Kidney (tissue), 14 donors: ENCODE data around the gene HOXA9. TPM values are rescaled to one million over a fixed set of nuclear protein-coding genes. Genes with fewer than 3 reads are reported as not detected.

ENCODE experiments used
- DNase-seq, 5 donors: peaks; one replicate each; pipeline ENCODE4 v3.0.0-alpha.2; 2013 to 2020
- FAIRE-seq: peaks from 2 replicates; lab custom pipeline; 2012; peaks lifted over from hg19 to GRCh38; lab: Jason Lieb, UNC
- H3K27ac ChIP-seq, 2 donors: one replicate each; pipeline ENCODE4 v1.7.0; 2013; ENCODE audit warnings: low read depth in 2 of 2, low read length in 2 of 2, inconsistent platforms in 1 of 2
- H3K27me3 ChIP-seq: one replicate; pipeline ENCODE4 v1.7.1; 2013; ENCODE audit warnings: low read length, inconsistent platforms; ENCODE audit not compliant: control insufficient read depth, insufficient read depth
- H3K36me3 ChIP-seq, 3 donors: one replicate each; pipeline versions ENCODE4 v1.7.0 to v1.7.1; 2013; ENCODE audit warnings: low read length in 3 of 3, control low read depth in 1 of 3, inconsistent platforms in 1 of 3; ENCODE audit not compliant: insufficient read depth in 3 of 3, control insufficient read depth in 2 of 3
- H3K4me1 ChIP-seq, 3 donors: one replicate each; pipeline versions ENCODE4 v1.7.0 to v1.7.1; 2013; ENCODE audit warnings: low read length in 3 of 3, inconsistent platforms in 1 of 3, low read depth in 1 of 3; ENCODE audit not compliant: control insufficient read depth in 2 of 3, insufficient read depth in 2 of 3
- H3K4me3 ChIP-seq, 3 donors: one replicate each; pipeline versions ENCODE4 v1.7.0 to v1.8.1; 2013; ENCODE audit warnings: low read length in 3 of 3, control low read depth in 1 of 3, inconsistent platforms in 1 of 3
- H3K9ac ChIP-seq, 3 donors: one replicate each; pipeline versions ENCODE4 v1.7.0 to v1.7.1; 2013; ENCODE audit warnings: low read length in 3 of 3, control low read depth in 1 of 3, inconsistent platforms in 1 of 3
- H3K9me3 ChIP-seq, 3 donors: one replicate each; pipeline versions ENCODE4 v1.7.0 to v1.7.1; 2013; ENCODE audit warnings: low read length in 3 of 3, control low read depth in 1 of 3, inconsistent platforms in 1 of 3; ENCODE audit not compliant: control insufficient read depth in 2 of 3, insufficient read depth in 1 of 3
- intact Hi-C: fragments of 100-400 bp; cut with DNase I; formaldehyde crosslinking; loops from one replicate; pipeline ENCODE4 v1.11.1; 2022
- polyA plus RNA-seq: library from polyadenylated mRNA; stranded (reverse); fragments of 350-450 nt; fragmentation: Illumina TruSeq; extraction: RNeasy Lipid Tissue Mini Kit (QIAGEN cat#74804); gene quantifications from one replicate; pipeline ENCODE4 v1.2.3, GENCODE V29; 2014; ENCODE audit warnings: low read depth, low replicate concordance; ENCODE audit not compliant: insufficient read depth
- total RNA-seq: library from RNA; stranded (reverse); fragmentation: NEBNext Ultra II Directional; extraction: Animal tissue kit (Norgen Biotek cat#: 25700); gene quantifications from one replicate; pipeline ENCODE4 v1.2.1, GENCODE V29; 2021
- TF ChIP-seq, protein P1 (sequence below): IDR thresholded peaks from 3 replicates; pipeline ENCODE4 v1.5.1; 2012; ENCODE audit warnings: mild to moderate bottlenecking, moderate library complexity, borderline replicate concordance; ENCODE audit not compliant: insufficient read depth; ENCODE audit errors: extremely low read depth
- donor health status: control.
- donor health status: control.
- donor health status: control.
- donor health status: control.
- donor health status: control.
- donor health status: DM: yes; HTN: yes; CAD: no.
- donor health status: Normal renal cell carcinoma (clear cell type).

The HOXA9 gene
- total and polyA plus RNA-seq, 2 donors from 2014 or later, result 36.7 to 36.8 TPM

DNA sequence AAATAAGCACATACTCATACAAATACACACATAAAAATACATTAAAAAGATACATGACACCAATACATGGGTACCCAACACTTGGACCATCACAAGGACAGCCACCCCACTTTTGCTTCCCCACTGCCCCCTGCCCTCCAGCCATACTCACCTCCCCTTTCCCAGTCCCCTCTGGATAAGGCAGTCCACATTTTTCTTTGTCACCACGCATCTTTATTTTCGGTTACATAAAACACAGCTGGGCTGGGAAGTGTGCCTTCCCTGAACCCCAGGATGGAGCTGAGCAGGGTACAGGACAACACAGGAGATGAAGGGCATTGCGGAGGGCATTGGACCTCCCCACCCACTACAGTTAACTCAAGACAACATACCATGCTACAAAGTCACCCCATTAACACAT lies 11.8 kb downstream of the HOXA9 start:
- intact Hi-C loops, result loop anchor here (10.0 kb wide), 1 partner anchor 779 kb away; no protein-coding TSS in a partner anchor
- FAIRE-seq (no peak), DNase-seq (peak in 1 of 5 donors; percentile 44)
- Histone ChIP-seq H3K27me3 (no peaks in the 10 kb centered on the region), H3K9ac (peak overlapping the region in 2 of 3 donors; percentile 16 to 85), H3K9me3 (no peaks in the 10 kb centered on the region), H3K4me1 (peaks cover 0 to 22% (median 10%) of the 10 kb centered on the region in 3 donors), H3K27ac (peak overlapping the region; percentile 97 to 98), H3K4me3 (peak overlapping the region in 2 of 3 donors; percentile 47 to 83), H3K36me3 (no peaks in the 10 kb centered on the region)
- TF ChIP-seq, protein P1, sequence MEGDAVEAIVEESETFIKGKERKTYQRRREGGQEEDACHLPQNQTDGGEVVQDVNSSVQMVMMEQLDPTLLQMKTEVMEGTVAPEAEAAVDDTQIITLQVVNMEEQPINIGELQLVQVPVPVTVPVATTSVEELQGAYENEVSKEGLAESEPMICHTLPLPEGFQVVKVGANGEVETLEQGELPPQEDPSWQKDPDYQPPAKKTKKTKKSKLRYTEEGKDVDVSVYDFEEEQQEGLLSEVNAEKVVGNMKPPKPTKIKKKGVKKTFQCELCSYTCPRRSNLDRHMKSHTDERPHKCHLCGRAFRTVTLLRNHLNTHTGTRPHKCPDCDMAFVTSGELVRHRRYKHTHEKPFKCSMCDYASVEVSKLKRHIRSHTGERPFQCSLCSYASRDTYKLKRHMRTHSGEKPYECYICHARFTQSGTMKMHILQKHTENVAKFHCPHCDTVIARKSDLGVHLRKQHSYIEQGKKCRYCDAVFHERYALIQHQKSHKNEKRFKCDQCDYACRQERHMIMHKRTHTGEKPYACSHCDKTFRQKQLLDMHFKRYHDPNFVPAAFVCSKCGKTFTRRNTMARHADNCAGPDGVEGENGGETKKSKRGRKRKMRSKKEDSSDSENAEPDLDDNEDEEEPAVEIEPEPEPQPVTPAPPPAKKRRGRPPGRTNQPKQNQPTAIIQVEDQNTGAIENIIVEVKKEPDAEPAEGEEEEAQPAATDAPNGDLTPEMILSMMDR, result no peak

DNA sequence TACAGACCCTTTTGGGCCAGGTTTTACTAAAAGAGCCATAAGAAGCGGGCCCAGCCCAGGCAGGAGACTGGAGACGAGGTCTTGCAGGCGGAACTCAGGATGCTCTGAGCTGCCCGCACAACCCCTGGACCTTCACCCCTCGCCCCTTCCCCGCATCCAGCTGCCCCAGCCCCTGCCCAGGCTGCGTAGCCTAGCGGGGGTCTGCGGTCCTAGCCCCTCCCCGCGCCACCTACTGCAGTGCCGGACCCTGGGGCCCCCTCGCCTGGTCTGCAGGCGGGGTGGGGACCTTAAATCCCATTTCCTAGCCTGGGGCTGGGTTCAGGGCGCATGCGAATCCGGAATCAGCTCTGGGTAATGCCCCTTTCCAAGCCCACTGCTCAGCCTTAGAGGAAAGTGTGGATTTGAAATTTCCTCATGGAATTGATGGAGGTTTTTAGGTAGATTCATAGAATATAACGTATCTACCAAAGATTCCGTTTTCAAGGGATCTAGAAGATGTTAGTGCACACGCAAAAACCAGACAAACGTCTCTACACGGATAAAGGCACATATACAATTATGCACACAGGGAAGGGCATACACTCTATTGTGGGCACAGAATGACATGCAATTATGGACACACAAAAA lies 12.4 kb downstream of the HOXA9 start:
- no peaks in the 10 kb centered on the region for H3K27me3 ChIP-seq
- peaks cover 0 to 22% (median 16%) of the 10 kb centered on the region in 3 donors for H3K4me1 ChIP-seq
- H3K4me3 ChIP-seq, result peak overlapping the region; percentile 56 to 87 (median 83)

DNA sequence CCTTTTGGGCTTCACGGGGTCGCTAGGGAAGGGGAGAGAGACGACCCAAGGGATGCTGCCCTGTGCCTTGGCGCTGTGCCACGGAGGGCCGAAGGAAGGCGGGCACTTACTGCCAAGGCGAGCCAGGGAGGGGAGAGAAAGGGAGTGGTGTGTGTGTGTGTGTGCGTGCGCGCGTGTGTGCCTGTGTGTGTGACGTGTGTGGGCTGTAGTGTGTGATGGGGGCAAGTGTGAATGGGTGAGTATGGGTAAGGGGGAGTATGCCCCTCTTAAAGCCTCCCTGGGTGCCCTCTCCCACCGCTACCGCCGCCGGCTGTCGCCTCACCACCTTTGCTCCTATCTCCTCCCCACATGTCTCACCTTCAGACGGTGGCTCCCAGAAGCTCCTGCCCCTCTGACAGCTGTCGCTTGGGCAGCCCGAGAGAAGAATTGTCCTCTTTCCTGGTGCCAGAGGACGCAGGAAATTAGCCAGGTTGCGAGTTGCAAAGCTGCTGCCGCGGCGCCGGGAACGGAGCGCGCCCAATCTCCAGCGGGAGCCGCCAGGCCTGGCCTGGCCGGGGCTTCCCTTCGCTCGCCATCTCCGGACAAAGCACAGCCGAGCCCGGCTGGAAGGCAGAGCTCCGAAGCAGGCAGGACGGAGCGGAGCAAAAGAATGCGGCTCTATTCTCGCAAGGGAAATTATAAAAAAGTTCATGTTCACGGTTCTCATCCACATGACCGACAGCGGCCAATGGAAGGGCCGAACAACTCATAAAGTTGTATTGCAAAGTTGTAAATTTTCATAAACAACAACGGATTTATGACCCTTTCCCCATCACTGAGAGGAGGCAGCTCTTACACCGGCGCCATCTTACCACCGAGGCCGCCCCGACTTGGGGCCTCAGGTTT lies 13.2 kb downstream of the HOXA9 start, which contains the start of gene HOXA3:
Gene HOXA3, minus strand, starts transcription at position 653 of the 885 bp plus-strand sequence. CDS start 41,943 bp downstream, outside the sequence.
- peak within 1 kb of the TSS; percentile 56 to 87 (median 83) for H3K4me3 ChIP-seq
- H3K27ac ChIP-seq, result peak within 1 kb of the TSS; percentile 97 to 98
- H3K27me3 ChIP-seq, result no peaks in the 10 kb centered on the region
- DNase-seq (peak; percentile 91 to 98 (median 92)), FAIRE-seq (no peak)
- TF ChIP-seq, protein P1, result no peak
- intact Hi-C loops, result loop anchor here (10.0 kb wide), 1 partner anchor 777 kb away; no protein-coding TSS in a partner anchor
- peaks cover 0 to 20% (median 15%) of the 10 kb centered on the region in 3 donors for H3K4me1 ChIP-seq
- no peaks in the 10 kb centered on the region for H3K36me3 ChIP-seq
- H3K9me3 ChIP-seq, result no peaks in the 10 kb centered on the region
- H3K9ac ChIP-seq, result peak within 1 kb of the TSS; percentile 68 to 85 (median 85)

More for the DNA sequence above, 12.4 kb downstream of the HOXA9 start:
- intact Hi-C loops, result loop anchor here (10.0 kb wide), 1 partner anchor 778 kb away; no protein-coding TSS in a partner anchor
- Histone ChIP-seq H3K27ac (peak overlapping the region; percentile 97 to 98), H3K9me3 (no peaks in the 10 kb centered on the region), H3K36me3 (no peaks in the 10 kb centered on the region), H3K9ac (peak overlapping the region in 2 of 3 donors; percentile 28 to 85)
- TF ChIP-seq, protein P1, result no peak
- DNase-seq (peak in 1 of 5 donors; percentile 73), FAIRE-seq (no peak)
